Ascending aorta (tissue), 2 donors: Measurements from ENCODE around the gene CPA4. TPM values are rescaled to one million over a fixed set of nuclear protein-coding genes. Genes with fewer than 3 reads are reported as not detected.

ENCODE experiments used
- DNase-seq, 2 donors: peaks; one replicate each; pipeline ENCODE4 v3.0.0-alpha.2; 2019; ENCODE audit warnings: low spot score in 2 of 2
- H3K27ac ChIP-seq, 2 donors: fragments of 200-600 bp; sonication (generic); one replicate each; pipeline ENCODE4 v1.5.1; 2016 to 2017; ENCODE audit warnings: mild to moderate bottlenecking in 1 of 2
- H3K27me3 ChIP-seq: fragments of 200-600 bp; sonication (generic); one replicate; pipeline ENCODE4 v1.5.1; 2017
- H3K36me3 ChIP-seq, 2 donors: fragments of 200-600 bp; sonication (generic); one replicate each; pipeline ENCODE4 v1.5.1; 2016
- H3K4me1 ChIP-seq, 2 donors: fragments of 200-600 bp; sonication (generic); one replicate each; pipeline ENCODE4 v1.5.1; 2016 to 2017; ENCODE audit warnings: mild to moderate bottlenecking in 1 of 2
- H3K4me3 ChIP-seq, 2 donors: fragments of 200-600 bp; sonication (generic); one replicate each; pipeline ENCODE4 v1.5.1; 2016 to 2017; ENCODE audit warnings: mild to moderate bottlenecking in 1 of 2
- H3K9me3 ChIP-seq, 2 donors: fragments of 200-600 bp; sonication (generic); one replicate each; pipeline ENCODE4 v1.5.1; 2016
- CTCF ChIP-seq, 3 experiments: fragments of 200-600 bp in 2 of 3; fragments of 450-650 bp in 1 of 3; sonication (generic) in 2 of 3; IDR thresholded peaks; one replicate each; pipeline ENCODE4 v1.5.1; 2016 to 2019; ENCODE audit warnings: antibody characterized with exemption in 3 of 3, mild to moderate bottlenecking in 1 of 3, moderate library complexity in 1 of 3
- intact Hi-C: fragments of 100-400 bp; cut with DNase I; formaldehyde crosslinking; loops from one replicate; pipeline ENCODE4 v1.15.1; 2023
- total RNA-seq: library from RNA; depleted of rRNA; stranded (reverse); fragments of >200 nt; gene quantifications from one replicate; pipeline ENCODE4 v1.1.0, GENCODE V29; 2016

Gene CPA4
- total RNA-seq, 1 donor from 2014 or later = not detected

- DNase-seq = no peak
- Histone ChIP-seq H3K36me3 (no peaks in the 10 kb centered on the region), H3K27me3 (no peaks in the 10 kb centered on the region), H3K27ac (no peak overlapping the region), H3K9me3 (no peaks in the 10 kb centered on the region), H3K4me1 (peaks cover 4 to 12% of the 10 kb centered on the region in 2 donors), H3K4me3 (no peak overlapping the region)
- intact Hi-C loops = loop anchor here (5.0 to 10.0 kb wide), 4 partner anchors 120 to 388 kb away; partner anchors contain the start of genes COPG2 and KLHDC10
- TF ChIP-seq CTCF (IDR thresholded peaks at IDR 0.05) = no peak
These were observed 15.9 kb upstream of the CPA4 start for GRCh38 chr7:130276796-130277762.

- Histone ChIP-seq H3K9me3 (no peaks in the 10 kb centered on the region), H3K27me3 (no peaks in the 10 kb centered on the region), H3K4me3 (no peak overlapping the region), H3K36me3 (no peaks in the 10 kb centered on the region), H3K4me1 (peaks cover 4 to 5% of the 10 kb centered on the region in 2 donors), H3K27ac (peak overlapping the region in 1 of 2 donors; percentile 11)
- peak; percentile 45 to 73 (median 66) for TF ChIP-seq CTCF (IDR thresholded peaks at IDR 0.05)
- peak in 1 of 2 donors; percentile 78 for DNase-seq
- intact Hi-C loops = loop anchor here (5.0 to 10.0 kb wide), 4 partner anchors 119 to 387 kb away; partner anchors contain the start of genes COPG2 and KLHDC10
These were observed 15.0 kb upstream of the CPA4 start for GRCh38 chr7:130277763-130278643.

GRCh38 chr7:130278860-130279259 is 14.1 kb upstream of the CPA4 start:
- H3K27me3 ChIP-seq = no peaks in the 10 kb centered on the region
- no peak overlapping the region for H3K4me3 ChIP-seq
- TF ChIP-seq CTCF (IDR thresholded peaks at IDR 0.05) = no peak
- H3K4me1 ChIP-seq = peaks cover 2 to 4% of the 10 kb centered on the region in 2 donors
- no peak for DNase-seq
- H3K27ac ChIP-seq = no peak overlapping the region
- no peaks in the 10 kb centered on the region for H3K9me3 ChIP-seq
- intact Hi-C loops = loop anchor here (5.0 to 10.0 kb wide), 4 partner anchors 118 to 386 kb away; partner anchors contain the start of genes COPG2 and KLHDC10
- H3K36me3 ChIP-seq = no peaks in the 10 kb centered on the region

- TF ChIP-seq CTCF (IDR thresholded peaks at IDR 0.05) = no peak
- intact Hi-C loops = loop anchor here (5.0 to 10.0 kb wide), 4 partner anchors 118 to 386 kb away; partner anchors contain the start of genes COPG2 and KLHDC10
- no peak overlapping the region for H3K4me3 ChIP-seq
- DNase-seq = no peak
- no peaks in the 10 kb centered on the region for H3K9me3 ChIP-seq
- H3K27me3 ChIP-seq = no peaks in the 10 kb centered on the region
- no peak overlapping the region for H3K27ac ChIP-seq
- peaks cover under 1 to 2% of the 10 kb centered on the region in 2 donors for H3K4me1 ChIP-seq
- no peaks in the 10 kb centered on the region for H3K36me3 ChIP-seq
These were observed 13.7 kb upstream of the CPA4 start for GRCh38 chr7:130279286-130279685.

GRCh38 chr7:130279906-130280305 is 13.1 kb upstream of the CPA4 start:
- intact Hi-C loops = loop anchor here (5.0 to 10.0 kb wide), 4 partner anchors 117 to 385 kb away; partner anchors contain the start of genes COPG2 and KLHDC10
- H3K4me3 ChIP-seq = no peak overlapping the region
- H3K27me3 ChIP-seq = no peaks in the 10 kb centered on the region
- no peak overlapping the region for H3K27ac ChIP-seq
- peaks cover 0 to 2% of the 10 kb centered on the region in 2 donors for H3K4me1 ChIP-seq
- no peak for DNase-seq
- no peaks in the 10 kb centered on the region for H3K9me3 ChIP-seq
- no peak for TF ChIP-seq CTCF (IDR thresholded peaks at IDR 0.05)
- no peaks in the 10 kb centered on the region for H3K36me3 ChIP-seq
